Measurements from ENCODE around the gene NGLY1. TPM values are rescaled to one million over a fixed set of nuclear protein-coding genes. Genes with fewer than 3 reads are reported as not detected.

Gene NGLY1
- total RNA-seq, 4 donors from 2014 or later = 21.2 to 25.7 (median 23.3) TPM

DNA sequence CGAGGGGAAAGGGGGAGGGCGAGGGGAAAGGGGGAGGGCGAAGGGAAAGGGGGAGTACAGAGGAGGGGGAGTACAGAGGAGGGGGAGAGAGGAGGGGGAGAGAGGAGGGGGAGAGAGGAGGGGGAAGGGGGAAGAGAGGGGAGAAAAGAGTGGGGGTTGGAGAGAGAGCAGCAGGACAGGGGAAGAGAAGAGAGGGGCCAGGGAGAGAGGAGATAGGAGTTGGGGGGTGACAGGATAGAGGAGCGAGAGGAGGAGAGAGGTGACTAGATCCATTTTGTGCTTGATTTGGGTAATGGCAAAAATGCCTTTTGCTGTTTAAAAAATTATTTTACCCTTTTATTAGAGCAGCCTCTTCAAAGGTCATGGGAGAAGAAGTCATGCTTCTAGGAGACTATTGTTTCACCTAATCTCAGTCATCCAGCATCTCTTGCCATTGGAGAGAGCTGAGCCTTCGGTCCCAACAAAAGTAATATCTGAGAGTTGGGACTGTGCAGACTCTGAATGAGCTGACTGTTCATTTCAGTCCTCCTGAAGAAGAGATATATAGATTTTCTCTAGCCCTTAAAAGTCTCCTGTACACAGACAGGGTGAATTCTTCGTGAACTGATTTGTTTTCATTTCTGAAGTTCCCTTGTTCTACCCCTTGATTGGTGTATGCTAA lies 103.5 kb downstream of the NGLY1 start:
- H3K36me3 ChIP-seq = no peaks in the 10 kb centered on the region
- no peak for DNase-seq (ENCODE audit: extremely low spot score)
- intact Hi-C loops (cut with DNase I) = no loop called here
- peaks cover 0 to under 1% (median 0%) of the 10 kb centered on the region in 4 donors for H3K27me3 ChIP-seq
- H3K27ac ChIP-seq (replicated peaks in 1 of 4) = no peak overlapping the region
- no peak overlapping the region for H3K4me3 ChIP-seq
- WGBS = 87% methylated on average over 6 of the region's 6 CpGs
- TF ChIP-seq EP300 (IDR thresholded peaks at IDR 0.05) = no peak
- no peak for TF ChIP-seq POLR2AphosphoS5 (IDR thresholded peaks at IDR 0.05)
- no peak for TF ChIP-seq POLR2A (IDR thresholded peaks at IDR 0.05; ENCODE audit: low read depth)
- TF ChIP-seq, protein P1, sequence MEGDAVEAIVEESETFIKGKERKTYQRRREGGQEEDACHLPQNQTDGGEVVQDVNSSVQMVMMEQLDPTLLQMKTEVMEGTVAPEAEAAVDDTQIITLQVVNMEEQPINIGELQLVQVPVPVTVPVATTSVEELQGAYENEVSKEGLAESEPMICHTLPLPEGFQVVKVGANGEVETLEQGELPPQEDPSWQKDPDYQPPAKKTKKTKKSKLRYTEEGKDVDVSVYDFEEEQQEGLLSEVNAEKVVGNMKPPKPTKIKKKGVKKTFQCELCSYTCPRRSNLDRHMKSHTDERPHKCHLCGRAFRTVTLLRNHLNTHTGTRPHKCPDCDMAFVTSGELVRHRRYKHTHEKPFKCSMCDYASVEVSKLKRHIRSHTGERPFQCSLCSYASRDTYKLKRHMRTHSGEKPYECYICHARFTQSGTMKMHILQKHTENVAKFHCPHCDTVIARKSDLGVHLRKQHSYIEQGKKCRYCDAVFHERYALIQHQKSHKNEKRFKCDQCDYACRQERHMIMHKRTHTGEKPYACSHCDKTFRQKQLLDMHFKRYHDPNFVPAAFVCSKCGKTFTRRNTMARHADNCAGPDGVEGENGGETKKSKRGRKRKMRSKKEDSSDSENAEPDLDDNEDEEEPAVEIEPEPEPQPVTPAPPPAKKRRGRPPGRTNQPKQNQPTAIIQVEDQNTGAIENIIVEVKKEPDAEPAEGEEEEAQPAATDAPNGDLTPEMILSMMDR (IDR thresholded peaks at IDR 0.05) = no peak
- H3K4me1 ChIP-seq = no peaks in the 10 kb centered on the region
- H3K9me3 ChIP-seq = no peaks in the 10 kb centered on the region

DNA sequence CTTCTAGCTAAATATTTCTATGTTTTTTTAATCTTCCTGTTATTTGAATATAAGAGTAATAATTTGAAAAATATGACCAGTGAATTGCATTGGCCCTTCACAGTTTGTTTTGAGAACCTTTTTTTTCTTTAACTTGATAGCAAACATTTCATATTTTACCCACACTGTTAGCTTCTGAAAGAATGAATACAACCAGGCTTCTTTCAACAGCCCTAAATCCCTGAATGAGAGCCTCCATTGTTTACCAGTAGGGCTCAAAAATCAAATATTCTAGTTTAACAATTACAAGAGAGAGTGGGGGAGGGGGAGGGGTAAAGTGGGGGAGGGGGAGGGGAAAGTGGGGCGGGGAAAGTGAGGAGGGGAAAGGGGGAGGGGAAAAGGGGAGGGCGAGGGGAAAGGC lies 104.1 kb downstream of the NGLY1 start:
- Histone ChIP-seq H3K4me1 (no peaks in the 10 kb centered on the region), H3K36me3 (no peaks in the 10 kb centered on the region), H3K4me3 (no peak overlapping the region), H3K9me3 (no peaks in the 10 kb centered on the region), H3K27ac (replicated peaks in 1 of 4) (no peak overlapping the region), H3K27me3 (peaks cover 0 to 6% (median 0%) of the 10 kb centered on the region in 4 donors)
- no peak for DNase-seq (ENCODE audit: extremely low spot score)
- intact Hi-C loops (cut with DNase I) = no loop called here
- WGBS = no CpG with 5 or more reads among the region's 2 CpGs
- TF ChIP-seq POLR2A (IDR thresholded peaks at IDR 0.05; ENCODE audit: low read depth) = no peak
- no peak for TF ChIP-seq POLR2AphosphoS5 (IDR thresholded peaks at IDR 0.05)
- TF ChIP-seq EP300 (IDR thresholded peaks at IDR 0.05) = no peak
- TF ChIP-seq, protein P1 (IDR thresholded peaks at IDR 0.05) = no peak

DNA sequence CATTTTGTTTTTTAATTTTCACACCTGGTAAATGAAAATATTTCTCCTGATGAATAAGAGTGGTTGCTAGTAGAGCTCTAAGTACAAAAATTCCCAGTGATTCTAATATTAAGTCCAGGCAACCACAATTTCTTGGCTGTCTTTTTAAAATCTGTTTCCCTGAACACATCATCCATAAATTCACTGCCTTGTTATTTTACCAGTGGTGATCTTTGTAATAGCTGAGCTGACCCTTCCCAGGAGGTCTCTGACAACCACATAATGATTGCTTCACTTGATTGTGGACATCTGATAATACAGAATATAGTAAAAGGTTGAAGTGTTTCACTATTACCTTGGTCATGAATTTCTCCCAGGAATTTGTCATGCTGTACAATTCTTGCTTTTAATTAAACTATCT lies 104.7 kb downstream of the NGLY1 start:
- H3K36me3 ChIP-seq = no peaks in the 10 kb centered on the region
- TF ChIP-seq EP300 (IDR thresholded peaks at IDR 0.05) = no peak
- TF ChIP-seq, protein P1 (IDR thresholded peaks at IDR 0.05) = no peak
- TF ChIP-seq POLR2AphosphoS5 (IDR thresholded peaks at IDR 0.05) = no peak
- TF ChIP-seq POLR2A (IDR thresholded peaks at IDR 0.05; ENCODE audit: low read depth) = no peak
- no peak overlapping the region for H3K4me3 ChIP-seq
- H3K27ac ChIP-seq (replicated peaks in 1 of 4) = no peak overlapping the region
- intact Hi-C loops (cut with DNase I) = no loop called here
- no peaks in the 10 kb centered on the region for H3K4me1 ChIP-seq
- H3K9me3 ChIP-seq = no peaks in the 10 kb centered on the region
- peaks cover 0 to 6% (median 0%) of the 10 kb centered on the region in 4 donors for H3K27me3 ChIP-seq
- DNase-seq (ENCODE audit: extremely low spot score) = no peak

DNA sequence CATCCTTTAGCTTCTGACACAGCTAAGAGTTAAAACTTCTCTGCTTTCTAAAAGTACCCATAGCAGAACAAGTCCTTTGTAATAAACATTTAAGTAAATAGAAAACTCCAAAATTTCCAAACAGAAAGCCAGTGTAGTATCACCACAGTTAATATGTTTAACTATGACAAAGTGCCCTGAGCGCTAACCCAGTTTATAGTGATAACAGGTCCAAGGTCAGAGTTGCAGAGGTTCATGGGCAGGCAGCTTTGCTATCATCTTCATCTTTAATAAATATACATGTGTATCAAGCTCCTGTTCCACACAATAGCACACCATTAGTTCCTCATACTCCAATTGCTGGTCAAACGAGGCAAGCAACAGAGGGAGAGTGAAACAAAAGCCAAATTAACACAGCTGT lies 106.1 kb downstream of the NGLY1 start:
- Histone ChIP-seq H3K27ac (replicated peaks in 1 of 4) (no peak overlapping the region), H3K9me3 (no peaks in the 10 kb centered on the region), H3K4me3 (no peak overlapping the region), H3K27me3 (peaks cover 0 to 6% (median 0%) of the 10 kb centered on the region in 4 donors), H3K4me1 (no peaks in the 10 kb centered on the region), H3K36me3 (no peaks in the 10 kb centered on the region)
- 80% methylated on average over 2 of the region's 2 CpGs for WGBS
- no peak for DNase-seq (ENCODE audit: extremely low spot score)
- intact Hi-C loops (cut with DNase I) = no loop called here
- TF ChIP-seq POLR2AphosphoS5 (IDR thresholded peaks at IDR 0.05) (no peak), POLR2A (IDR thresholded peaks at IDR 0.05; ENCODE audit: low read depth) (no peak), EP300 (IDR thresholded peaks at IDR 0.05) (no peak)
- TF ChIP-seq, protein P1 (IDR thresholded peaks at IDR 0.05) = no peak

DNA sequence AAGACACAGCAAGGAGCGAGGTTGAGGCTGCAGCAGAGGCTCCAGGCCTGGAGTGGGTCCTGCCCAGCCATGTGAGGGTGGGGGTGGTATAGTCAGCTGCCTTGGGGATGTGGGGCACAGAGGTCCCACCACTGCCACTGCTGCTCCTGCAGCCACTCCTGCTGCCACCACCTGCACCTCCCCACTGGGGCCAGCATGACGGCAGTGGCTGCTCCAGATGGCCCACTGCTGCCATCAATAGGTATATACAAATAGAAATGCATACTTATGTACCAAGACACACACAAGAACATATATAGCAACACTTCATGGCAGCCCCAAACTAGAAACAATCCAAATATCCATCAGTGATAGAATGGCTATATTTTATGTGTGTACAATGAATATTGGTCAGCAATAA lies 108.6 kb downstream of the NGLY1 start:
- Histone ChIP-seq H3K27me3 (peaks cover 0 to 6% (median 0%) of the 10 kb centered on the region in 4 donors), H3K9me3 (no peaks in the 10 kb centered on the region), H3K36me3 (no peaks in the 10 kb centered on the region), H3K27ac (replicated peaks in 1 of 4) (no peak overlapping the region), H3K4me1 (no peaks in the 10 kb centered on the region), H3K4me3 (no peak overlapping the region)
- DNase-seq (ENCODE audit: extremely low spot score) = no peak
- TF ChIP-seq, protein P1 (IDR thresholded peaks at IDR 0.05) = no peak
- TF ChIP-seq POLR2A (IDR thresholded peaks at IDR 0.05; ENCODE audit: low read depth) = no peak
- no peak for TF ChIP-seq EP300 (IDR thresholded peaks at IDR 0.05)
- TF ChIP-seq POLR2AphosphoS5 (IDR thresholded peaks at IDR 0.05) = no peak
- intact Hi-C loops (cut with DNase I) = no loop called here
- WGBS = 100% methylated on average over 1 of the region's 2 CpGs
